Upper lobe of right lung (tissue), 1 donor: ENCODE data around the gene KRT14. TPM values are rescaled to one million over a fixed set of nuclear protein-coding genes. Genes with fewer than 3 reads are reported as not detected.

ENCODE experiments used
- ATAC-seq: fragments of 200-7000 bp; cut with Tn5 transposase; one replicate; pipeline ENCODE4 v1.9.1; 2020; ENCODE audit warnings: mild to moderate bottlenecking, moderate library complexity
- DNase-seq: peaks from one replicate; pipeline ENCODE4 v3.0.0-alpha.2; 2020
- H3K27ac ChIP-seq: fragments of 200-600 bp; one replicate; pipeline ENCODE4 v1.8.0; 2022
- H3K27me3 ChIP-seq: fragments of 200-600 bp; one replicate; pipeline ENCODE4 v1.8.0; 2022; ENCODE audit warnings: mild to moderate bottlenecking
- H3K36me3 ChIP-seq: fragments of 200-600 bp; one replicate; pipeline ENCODE4 v1.8.0; 2022
- H3K4me1 ChIP-seq: fragments of 200-600 bp; one replicate; pipeline ENCODE4 v1.8.0; 2022
- H3K4me3 ChIP-seq: fragments of 200-600 bp; one replicate; pipeline ENCODE4 v1.8.0; 2022; ENCODE audit warnings: mild to moderate bottlenecking
- H3K9me3 ChIP-seq: fragments of 200-600 bp; one replicate; pipeline ENCODE4 v1.8.0; 2022
- intact Hi-C: fragments of 100-400 bp; cut with DNase I; formaldehyde crosslinking; loops from one replicate; pipeline ENCODE4 v1.11.0; 2022
- total RNA-seq: library from RNA; stranded (reverse); fragmentation: NEBNext Ultra II Directional; extraction: Animal tissue kit (Norgen Biotek cat#: 25700); gene quantifications from one replicate; pipeline ENCODE4 v1.2.1, GENCODE V29; 2021
- TF ChIP-seq, protein P1 (sequence below): fragments of 200-600 bp; IDR thresholded peaks from one replicate; pipeline ENCODE4 v1.8.0; 2022; ENCODE audit warnings: antibody characterized with exemption
- donor health status: DM: no; HTN: yes; CAD: no; lungs with severe emphysema.

KRT14 gene
- total RNA-seq, 1 donor from 2014 or later, result not detected

DNA sequence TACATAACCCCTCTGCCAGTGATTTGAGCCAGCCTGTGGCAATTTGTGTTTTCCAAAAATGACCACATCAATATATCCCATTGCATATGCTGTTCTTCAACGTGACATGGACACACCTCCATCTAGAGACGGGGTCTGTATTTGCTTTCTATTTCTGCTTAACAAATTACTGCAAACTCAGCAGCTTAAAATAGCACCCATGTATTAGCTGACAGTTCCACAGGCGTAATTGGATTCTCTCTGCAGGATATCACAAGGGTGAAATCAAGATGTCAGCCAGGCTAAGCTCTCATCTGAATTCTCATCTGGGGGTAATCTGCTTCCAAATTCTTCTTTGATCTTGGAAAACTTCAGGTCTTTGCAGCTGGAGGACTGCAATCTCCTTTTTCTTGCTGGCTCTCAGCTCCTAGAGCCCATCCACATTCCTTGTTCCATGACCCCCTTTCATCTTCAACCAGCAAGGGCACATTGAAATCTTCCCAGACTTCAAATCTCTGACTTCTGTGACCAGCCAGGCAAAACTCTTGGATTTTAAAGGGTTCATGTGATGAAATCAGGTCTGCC, 23.0 kb downstream of the KRT14 start:
- no peak for ATAC-seq
- intact Hi-C loops, result no loop called here
- Histone ChIP-seq H3K36me3 (no peaks in the 10 kb centered on the region), H3K27ac (no peak overlapping the region), H3K4me3 (no peak overlapping the region), H3K9me3 (no peaks in the 10 kb centered on the region), H3K27me3 (no peaks in the 10 kb centered on the region), H3K4me1 (no peaks in the 10 kb centered on the region)
- DNase-seq, result no peak
- TF ChIP-seq, protein P1, sequence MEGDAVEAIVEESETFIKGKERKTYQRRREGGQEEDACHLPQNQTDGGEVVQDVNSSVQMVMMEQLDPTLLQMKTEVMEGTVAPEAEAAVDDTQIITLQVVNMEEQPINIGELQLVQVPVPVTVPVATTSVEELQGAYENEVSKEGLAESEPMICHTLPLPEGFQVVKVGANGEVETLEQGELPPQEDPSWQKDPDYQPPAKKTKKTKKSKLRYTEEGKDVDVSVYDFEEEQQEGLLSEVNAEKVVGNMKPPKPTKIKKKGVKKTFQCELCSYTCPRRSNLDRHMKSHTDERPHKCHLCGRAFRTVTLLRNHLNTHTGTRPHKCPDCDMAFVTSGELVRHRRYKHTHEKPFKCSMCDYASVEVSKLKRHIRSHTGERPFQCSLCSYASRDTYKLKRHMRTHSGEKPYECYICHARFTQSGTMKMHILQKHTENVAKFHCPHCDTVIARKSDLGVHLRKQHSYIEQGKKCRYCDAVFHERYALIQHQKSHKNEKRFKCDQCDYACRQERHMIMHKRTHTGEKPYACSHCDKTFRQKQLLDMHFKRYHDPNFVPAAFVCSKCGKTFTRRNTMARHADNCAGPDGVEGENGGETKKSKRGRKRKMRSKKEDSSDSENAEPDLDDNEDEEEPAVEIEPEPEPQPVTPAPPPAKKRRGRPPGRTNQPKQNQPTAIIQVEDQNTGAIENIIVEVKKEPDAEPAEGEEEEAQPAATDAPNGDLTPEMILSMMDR, result no peak

DNA sequence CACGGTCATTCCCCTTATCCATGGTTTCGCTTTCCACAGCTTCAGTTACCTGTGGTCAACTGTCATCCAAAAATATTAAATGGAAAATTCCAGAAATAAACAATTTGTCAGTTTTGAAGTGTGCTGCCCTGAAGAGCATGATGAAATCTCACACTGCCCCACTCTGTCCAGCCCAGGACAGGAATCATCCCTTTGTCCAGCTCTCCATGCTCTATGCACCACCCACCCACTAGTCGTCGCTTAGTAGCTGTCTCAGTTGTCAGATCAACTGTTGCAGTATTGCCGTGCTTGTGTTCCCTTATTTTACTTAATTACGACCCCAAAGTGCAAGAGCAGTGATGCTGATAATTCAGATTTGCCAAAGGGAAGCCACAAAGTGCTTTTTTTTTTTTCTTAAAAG, 25.1 kb downstream of the KRT14 start:
- no peaks in the 10 kb centered on the region for H3K4me1 ChIP-seq
- no peak overlapping the region for H3K27ac ChIP-seq
- TF ChIP-seq, protein P1, result no peak
- DNase-seq (no peak), ATAC-seq (no peak)
- H3K9me3 ChIP-seq, result no peaks in the 10 kb centered on the region
- no peak overlapping the region for H3K4me3 ChIP-seq
- no peaks in the 10 kb centered on the region for H3K27me3 ChIP-seq
- no peaks in the 10 kb centered on the region for H3K36me3 ChIP-seq
- intact Hi-C loops, result no loop called here

DNA sequence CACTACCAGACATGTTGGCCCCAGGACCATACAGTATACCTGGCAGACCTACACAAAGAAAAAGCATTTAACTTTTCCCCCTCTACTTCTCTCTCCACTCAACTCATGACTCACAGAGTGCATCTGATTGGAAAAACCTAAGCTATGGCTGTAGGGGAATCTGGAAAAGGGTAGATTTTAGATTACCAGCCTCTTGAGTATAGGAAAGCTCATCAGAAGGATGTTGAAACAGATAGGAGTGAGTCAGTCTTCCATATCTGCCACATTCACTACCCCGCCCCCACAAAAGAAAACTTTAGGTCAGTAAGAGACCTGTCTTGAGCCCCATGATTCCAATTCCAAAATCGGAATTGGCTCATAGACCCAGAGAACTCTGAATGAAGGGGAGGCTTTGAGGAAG, 27.1 kb downstream of the KRT14 start:
- ATAC-seq, result no peak
- DNase-seq, result no peak
- Histone ChIP-seq H3K27me3 (no peaks in the 10 kb centered on the region), H3K9me3 (no peaks in the 10 kb centered on the region), H3K27ac (no peak overlapping the region), H3K4me1 (no peaks in the 10 kb centered on the region), H3K36me3 (no peaks in the 10 kb centered on the region), H3K4me3 (no peak overlapping the region)
- intact Hi-C loops, result no loop called here
- TF ChIP-seq, protein P1, result no peak

DNA sequence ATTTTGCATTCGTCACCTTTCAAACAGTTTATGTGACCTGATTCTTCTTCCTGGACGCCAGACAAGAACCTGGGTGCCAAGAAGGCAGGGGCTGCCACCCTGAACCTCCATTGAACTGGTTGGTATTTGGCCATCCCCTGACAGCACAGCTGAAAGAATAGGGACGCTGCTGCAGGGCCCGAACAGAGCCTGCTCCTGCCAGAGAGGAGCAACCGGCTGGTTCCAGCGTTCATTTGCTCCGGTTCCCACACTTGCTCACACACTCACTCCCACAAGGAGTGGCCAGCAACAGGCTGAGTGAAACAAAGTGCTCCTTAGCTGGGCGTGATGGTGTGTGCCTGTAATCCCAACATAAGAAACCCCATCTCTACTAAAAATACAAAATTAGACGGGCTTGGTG, 29.8 kb downstream of the KRT14 start:
- Histone ChIP-seq H3K9me3 (no peaks in the 10 kb centered on the region), H3K36me3 (no peaks in the 10 kb centered on the region), H3K27me3 (no peaks in the 10 kb centered on the region), H3K4me3 (no peak overlapping the region), H3K27ac (no peak overlapping the region), H3K4me1 (no peaks in the 10 kb centered on the region)
- ATAC-seq (no peak), DNase-seq (no peak)
- intact Hi-C loops, result no loop called here
- TF ChIP-seq, protein P1, result no peak

DNA sequence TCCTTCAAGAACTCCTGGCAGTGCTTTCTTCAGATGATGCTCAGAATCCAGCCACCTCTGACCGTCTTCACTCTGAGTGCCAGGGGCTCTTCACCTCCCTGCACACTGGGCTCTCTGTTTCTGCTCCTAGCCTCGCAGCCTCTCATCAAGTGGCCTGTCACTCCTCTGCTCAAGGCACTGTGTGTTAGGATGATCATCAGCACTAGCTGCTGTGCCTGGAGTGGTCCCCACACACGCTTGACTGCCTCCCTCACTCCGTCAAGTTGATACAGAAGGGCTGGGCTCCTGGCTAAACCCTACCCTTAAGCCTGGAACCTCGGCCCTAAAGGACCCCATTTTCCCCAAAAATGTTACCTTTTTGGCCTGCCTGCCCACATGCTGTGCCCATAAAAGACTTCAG, 30.4 kb downstream of the KRT14 start:
- intact Hi-C loops, result no loop called here

More for the DNA sequence above, 30.4 kb downstream of the KRT14 start:
- Histone ChIP-seq H3K4me3 (no peak overlapping the region), H3K27me3 (no peaks in the 10 kb centered on the region), H3K27ac (no peak overlapping the region), H3K9me3 (no peaks in the 10 kb centered on the region), H3K4me1 (no peaks in the 10 kb centered on the region), H3K36me3 (no peaks in the 10 kb centered on the region)
- ATAC-seq (no peak), DNase-seq (no peak)
- TF ChIP-seq, protein P1, result no peak
